Heart left ventricle (tissue), 13 donors: ENCODE measurements around the gene FAM217A.

ENCODE experiments used
- CTCF ChIP-seq, 12 donors: fragments of 200-600 bp; sonication (generic) in 4 of 12; IDR thresholded peaks; one replicate each; pipeline versions ENCODE4 v1.5.0 to v1.8.0; 2018 to 2022; ENCODE audit warnings: antibody characterized with exemption in 12 of 12, mild to moderate bottlenecking in 5 of 12
- POLR2A ChIP-seq, 2 donors: fragments of 450-650 bp; IDR thresholded peaks; one replicate each; pipeline ENCODE4 v1.6.1; 2017; ENCODE audit warnings: antibody characterized with exemption in 2 of 2, mild to moderate bottlenecking in 2 of 2, moderate library complexity in 2 of 2
- donor health status: ischemic (EF 13 %, LVEDD 7.1; RV severe dilation, severe dysfunction).
- donor health status: DM: no; HTN: yes; CAD: no.
- donor health status: DM: no; HTN: no; CAD: no.
- donor health status: ischemic (EF 25% LVEDD 6.9; RV normal size, moderate dysfunction).
- donor health status: ischemic (EF 25% LVEDD 5.7; RV mildly dilated, moderate dysfunction).
- donor health status: ischemic (EF 35%, LVEDD 5.7; RV mildly dilated, moderate dysfunction).
- donor health status: nonischemic (EF 11% LVEDD 7.7; RV severe dilation, severe dysfunction).
- donor health status: DM: yes; HTN: yes; CAD: no.
- donor health status: PGD.
- donor health status: ischemic (EF 29% LVEDD 5.4; RV normal size, mild dysfunction).
- donor health status: nonischemic (EF 23%, LVEDD 6.1; RV moderate dilation, normal function).

GRCh38 chr6:4112366-4112765, 33.4 kb upstream of the FAM217A start:
- TF ChIP-seq CTCF (IDR thresholded peaks at IDR 0.05) (no peak), POLR2A (IDR thresholded peaks at IDR 0.05) (no peak)
